HG02973 (cell line): ENCODE measurements around the gene CFAP61.

Experiments used
- ATAC-seq: cut with Tn5 transposase; IDR thresholded peaks from one replicate; pipeline ENCODE4 v1.9.1; 2021; ENCODE audit warnings: moderate library complexity; ENCODE audit not compliant: unreplicated experiment

Gene CFAP61

DNA sequence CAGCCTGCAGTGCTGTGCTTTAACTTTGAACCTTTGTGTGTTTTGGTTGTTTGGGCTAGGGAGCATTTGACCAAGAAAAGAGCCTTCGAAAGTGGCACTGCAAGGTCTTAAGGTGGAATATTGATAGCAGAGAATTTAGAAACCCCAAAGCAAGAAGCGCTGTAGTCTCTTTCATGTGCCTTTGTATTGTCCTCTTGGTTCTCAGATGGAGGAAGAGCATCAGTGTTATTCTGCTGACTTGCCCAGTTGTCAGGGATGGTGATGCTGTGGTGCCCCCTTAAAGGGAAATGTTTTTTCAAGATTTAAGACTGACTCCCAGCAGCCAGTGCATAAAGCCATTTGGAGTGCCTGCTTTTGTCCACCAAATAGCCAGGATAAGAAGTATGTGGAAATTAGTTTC, 212.9 kb downstream of the CFAP61 start:
- ATAC-seq: no peak

- no peak for ATAC-seq
Measured at GRCh38 chr20:20266552-20266951, 214.2 kb downstream of the CFAP61 start.

GRCh38 chr20:20267685-20268370, 215.5 kb downstream of the CFAP61 start:
- no peak for ATAC-seq

DNA sequence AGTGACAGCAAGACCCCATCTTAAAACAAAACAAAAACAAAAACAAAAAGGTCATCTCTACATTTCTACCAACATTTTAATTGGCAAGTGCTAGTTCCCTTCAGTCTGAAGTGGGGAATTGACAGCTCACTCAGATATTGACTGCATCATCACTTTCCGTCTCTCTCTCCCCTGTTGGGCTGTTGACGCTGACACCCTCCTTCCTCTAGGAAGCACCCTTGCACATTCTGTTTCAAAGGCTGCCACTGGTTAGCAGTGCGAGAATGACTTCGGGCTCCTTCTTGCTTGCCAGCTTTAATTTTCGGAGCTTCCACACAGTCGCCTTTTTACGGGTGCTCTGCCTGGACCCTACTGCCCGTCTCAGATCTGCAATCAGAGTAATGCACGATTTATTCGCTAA, 218.9 kb downstream of the CFAP61 start:
- ATAC-seq: no peak

GRCh38 chr20:20272686-20273085, 220.4 kb downstream of the CFAP61 start:
- no peak for ATAC-seq

DNA sequence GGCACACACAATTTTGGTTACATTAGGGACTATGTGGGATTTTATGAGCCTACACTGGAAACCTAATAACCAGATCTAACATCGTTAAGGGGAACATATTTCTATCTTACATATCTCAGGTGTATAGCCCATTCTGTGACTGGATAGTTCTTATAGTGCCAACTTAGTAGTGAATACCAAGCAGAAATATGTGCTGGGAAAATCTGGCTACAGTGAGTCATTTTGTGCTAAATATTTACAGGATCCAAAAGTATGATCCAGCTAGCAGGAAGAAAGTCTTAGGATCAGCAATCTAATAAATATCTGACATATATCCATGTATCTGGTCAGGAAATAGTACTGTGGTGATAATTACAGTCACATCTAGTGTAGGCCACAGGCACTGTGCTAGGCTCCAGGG, 221.0 kb downstream of the CFAP61 start:
- no peak for ATAC-seq

GRCh38 chr20:20274821-20275220, 222.5 kb downstream of the CFAP61 start:
- no peak for ATAC-seq

GRCh38 chr20:20275636-20276035, 223.3 kb downstream of the CFAP61 start:
- no peak for ATAC-seq

GRCh38 chr20:20276811-20277530, 224.6 kb downstream of the CFAP61 start:
- ATAC-seq: no peak

GRCh38 chr20:20277894-20278335, 225.6 kb downstream of the CFAP61 start:
- ATAC-seq: no peak

DNA sequence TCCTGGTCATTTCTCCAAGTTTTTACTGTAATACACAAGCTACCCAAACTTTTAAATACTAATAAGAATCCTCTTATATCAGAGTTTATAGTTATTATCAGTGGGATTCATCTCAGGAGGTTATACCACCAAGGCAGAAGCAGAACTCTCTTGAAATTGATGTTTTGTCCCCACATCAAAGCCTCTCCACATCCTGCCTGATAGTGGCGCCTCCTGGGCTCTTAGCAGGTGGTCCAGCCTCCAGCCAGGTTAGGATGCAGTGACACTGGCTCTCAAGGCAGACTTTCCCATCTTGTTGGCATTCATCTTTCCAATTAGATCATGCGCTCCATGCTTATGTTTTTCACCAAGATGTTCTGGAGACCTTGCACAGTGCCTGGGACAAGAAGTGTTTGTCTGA, 233.7 kb downstream of the CFAP61 start:
- ATAC-seq: no peak

DNA sequence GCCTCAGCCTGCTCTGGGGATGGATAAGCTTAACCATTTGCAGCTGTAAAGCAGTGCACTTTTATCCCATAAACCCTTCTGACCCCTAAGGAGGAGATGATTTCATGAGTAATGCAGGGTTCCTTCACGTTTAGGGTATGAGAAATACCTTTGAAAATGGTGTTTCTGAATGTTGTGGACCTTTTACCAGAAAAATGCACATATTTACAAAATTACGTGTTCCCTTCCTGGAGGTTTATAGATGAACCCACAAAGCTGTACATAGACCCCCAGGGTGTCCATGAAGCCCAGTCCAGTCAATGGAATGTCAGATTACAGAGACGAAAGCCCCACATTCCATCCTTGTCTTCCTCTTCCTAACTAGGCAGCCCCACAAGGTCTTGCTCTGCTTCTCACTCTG, 237.0 kb downstream of the CFAP61 start:
- no peak for ATAC-seq

DNA sequence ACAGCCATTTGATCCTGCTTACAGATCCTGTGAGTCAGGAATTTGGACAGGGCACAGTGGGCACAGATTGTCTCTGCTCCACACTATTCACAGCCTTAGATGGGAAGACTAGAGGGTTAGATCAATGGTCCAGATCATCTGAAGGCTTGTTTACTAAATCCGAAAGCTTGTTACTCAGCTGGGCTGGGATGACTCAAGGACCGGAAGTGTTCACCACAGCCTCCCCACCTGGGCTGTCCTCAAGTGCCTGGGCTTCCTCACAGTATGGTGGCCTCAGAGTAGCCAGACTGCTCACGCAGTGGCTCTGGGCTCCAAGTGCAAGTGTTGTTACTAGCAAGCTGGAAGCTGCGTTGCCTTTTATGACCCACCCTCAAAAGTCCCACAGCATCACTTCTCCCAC, 240.1 kb downstream of the CFAP61 start:
- no peak for ATAC-seq

GRCh38 chr20:20293141-20293540, 240.8 kb downstream of the CFAP61 start:
- no peak for ATAC-seq

GRCh38 chr20:20293691-20294385, 241.5 kb downstream of the CFAP61 start:
- ATAC-seq: no peak

DNA sequence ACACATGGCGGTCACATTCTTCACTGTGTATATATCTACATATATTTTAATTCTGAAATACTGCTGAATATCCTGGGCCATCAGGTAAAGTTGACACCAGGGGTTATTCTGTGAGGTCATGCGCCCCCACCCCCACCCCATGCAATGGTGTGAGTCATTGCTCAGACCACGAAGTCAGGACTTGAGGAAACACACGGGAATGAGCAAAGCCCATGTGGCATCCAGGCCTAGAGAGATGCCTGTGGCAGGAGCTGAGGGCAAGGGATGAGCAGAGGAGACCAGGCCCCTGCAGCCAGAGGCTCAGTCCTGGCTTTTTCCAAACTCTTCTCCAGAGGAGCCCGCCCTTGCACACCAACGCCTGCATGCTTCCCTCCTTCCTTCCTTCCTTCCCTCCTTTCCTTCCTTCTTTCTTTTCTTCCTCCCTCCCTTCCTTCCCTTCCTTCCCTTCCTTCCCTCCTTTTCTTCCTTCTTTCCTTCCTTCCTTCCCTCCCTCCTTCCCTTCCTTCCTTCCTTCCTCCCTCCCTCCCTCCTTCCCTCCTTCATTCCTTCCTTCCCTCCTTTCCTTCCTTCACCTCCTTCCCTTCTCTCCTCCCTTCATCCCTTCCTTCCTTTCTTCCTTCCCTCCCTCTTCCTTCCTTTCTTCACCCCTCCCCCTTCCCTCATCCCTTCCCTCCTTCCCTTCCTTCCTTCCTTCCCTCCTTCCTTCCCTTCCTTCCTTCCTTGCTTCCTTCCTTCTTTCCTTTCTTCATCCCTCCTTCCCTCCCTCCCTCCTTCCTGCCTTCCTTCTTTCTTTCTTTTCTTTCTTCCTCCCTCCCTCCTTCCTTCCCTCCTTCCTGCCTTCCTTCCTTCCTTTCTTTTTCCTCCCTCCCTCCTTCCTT, 243.5 kb downstream of the CFAP61 start:
- ATAC-seq: no peak

- ATAC-seq: no peak
Measured at GRCh38 chr20:20297181-20297580, 244.8 kb downstream of the CFAP61 start.

- no peak for ATAC-seq
Measured at GRCh38 chr20:20297752-20298151, 245.4 kb downstream of the CFAP61 start.

DNA sequence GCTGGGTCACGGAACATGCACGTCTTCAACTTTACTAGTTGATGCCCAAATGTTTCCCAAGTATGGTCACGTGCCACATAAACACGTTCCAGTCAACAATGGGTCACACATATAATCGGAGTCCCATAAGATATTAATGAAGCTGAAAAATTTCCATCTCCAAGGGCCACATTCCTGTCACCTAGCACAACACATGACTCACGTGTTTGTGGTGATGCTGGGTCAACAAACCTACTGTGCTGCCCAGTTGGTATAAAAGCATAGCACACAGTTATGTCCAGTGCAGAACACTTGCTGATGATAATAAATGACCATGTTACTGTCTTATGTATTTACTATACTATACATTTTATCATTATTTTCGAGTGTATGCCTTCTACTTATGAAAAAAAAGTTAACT, 247.6 kb downstream of the CFAP61 start:
- no peak for ATAC-seq

DNA sequence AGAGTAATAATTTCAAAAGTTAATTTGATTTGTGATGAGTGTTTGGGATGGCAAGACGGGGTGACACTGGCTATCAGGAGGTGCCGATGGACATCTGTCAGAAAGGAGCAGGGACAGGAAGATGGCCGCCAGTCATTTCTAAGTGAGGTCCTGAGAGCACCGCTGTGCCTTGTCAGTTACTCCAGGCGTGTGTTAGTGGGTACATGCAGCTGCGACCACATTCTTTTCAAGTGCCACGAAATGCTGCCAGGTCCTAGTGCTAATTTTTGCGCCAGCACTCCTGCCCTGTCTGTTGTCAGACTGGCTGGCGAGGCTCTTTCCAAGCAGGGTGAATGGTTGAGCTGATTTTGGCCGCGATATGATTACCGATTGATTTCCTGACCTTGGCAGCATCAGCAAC, 251.0 kb downstream of the CFAP61 start:
- ATAC-seq: no peak

GRCh38 chr20:20303742-20304141, 251.4 kb downstream of the CFAP61 start:
- no peak for ATAC-seq
